ENCODE measurements around the gene PCMTD2. TPM values are rescaled to one million over a fixed set of nuclear protein-coding genes. Genes with fewer than 3 reads are reported as not detected.

The PCMTD2 gene
- total and polyA plus RNA-seq, 4 experiments from 2014 or later, result 52.5 to 196 (median 149) TPM

DNA sequence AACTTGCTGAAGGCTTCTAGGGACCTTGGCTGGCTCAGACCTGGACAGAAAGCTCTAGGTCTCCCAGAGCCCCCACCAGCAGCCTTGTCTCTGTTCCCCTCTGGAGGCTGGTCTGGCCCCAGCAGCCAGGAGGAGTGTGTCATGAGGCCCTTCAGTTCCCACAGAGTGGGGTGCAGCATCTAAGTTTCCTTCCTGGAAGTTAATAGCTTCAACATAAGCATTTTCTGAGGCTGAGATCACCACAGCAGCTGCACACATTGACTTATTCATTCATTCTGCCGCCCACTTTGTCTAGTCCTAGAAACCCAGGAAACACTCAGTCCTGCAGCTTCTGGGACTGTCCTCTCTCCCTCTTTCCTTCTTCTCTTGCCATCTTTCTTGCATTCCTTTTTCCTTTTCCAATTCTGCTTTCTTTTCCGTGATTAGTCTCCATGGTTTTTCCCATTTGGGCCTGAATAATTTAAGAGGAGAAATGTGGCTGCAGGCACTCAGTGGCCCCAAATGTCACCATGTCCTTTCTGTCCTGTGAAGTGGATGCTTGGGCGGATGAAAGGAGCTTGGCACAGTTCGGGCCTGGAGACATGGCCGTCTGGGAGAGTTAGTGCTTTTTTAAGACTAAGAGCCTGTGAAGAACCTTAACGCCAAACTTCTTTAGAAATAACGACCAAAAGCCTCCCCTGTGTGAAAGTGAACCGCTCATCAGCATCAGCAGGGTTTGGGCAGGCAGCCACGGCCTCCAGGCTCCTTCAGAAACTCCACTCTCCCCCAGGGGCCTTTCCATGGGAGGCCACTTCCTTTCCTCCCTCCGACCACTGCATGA, 31.0 kb upstream of the PCMTD2 start:
- Histone ChIP-seq H3K4me3 (ENCODE audit: low read length in 2 of 2) (no peak overlapping the region), H3K9me3 (ENCODE audit: control insufficient read depth in 1 of 2, low read length in 2 of 2) (no peaks in the 10 kb centered on the region), H3K27me3 (ENCODE audit: insufficient read depth, low read length) (no peaks in the 10 kb centered on the region), H3K36me3 (ENCODE audit: insufficient read depth, low read length) (no peaks in the 10 kb centered on the region), H3K27ac (ENCODE audit: low read depth, low read length) (no peak overlapping the region), H3K4me1 (ENCODE audit: insufficient read depth, low read length) (peaks cover 57% of the 10 kb centered on the region)
- intact Hi-C loops (cut with micrococcal nuclease), result no loop called here
- H3K4me3 Mint-ChIP-seq, result peak overlapping the region in 2 of 8 donors; percentile 14 to 73
- ChIA-PET POLR2A (ENCODE audit: partially characterized antibody) (interaction anchor here (0.9 to 2.3 kb wide), 2 partner anchors 28 to 31 kb away, joined by 3 to 15 read pairs; partner anchors contain the start of gene PCMTD2), CTCF (ENCODE audit: partially characterized antibody) (no interaction called here)
- peak overlapping the region in 5 of 7 donors; percentile 41 to 87 (median 57) for H3K27ac Mint-ChIP-seq
- H3K9me3 Mint-ChIP-seq, result peaks cover 0 to 2% (median 0%) of the 10 kb centered on the region in 8 donors
- H3K36me3 Mint-ChIP-seq, result no peaks in the 10 kb centered on the region
- DNase-seq, result peak in 1 of 5 donors; percentile 14
- H3K27me3 Mint-ChIP-seq, result peaks cover 0 to 4% of the 10 kb centered on the region in 2 donors
- H3K4me1 Mint-ChIP-seq, result peaks cover 14 to 55% (median 32%) of the 10 kb centered on the region in 4 donors

GRCh38 chr20:64225171-64225595, 30.4 kb upstream of the PCMTD2 start:
- Mint-ChIP-seq H3K27ac (peak overlapping the region in 1 of 7 donors; percentile 61), H3K9me3 (peaks cover 0 to 2% (median 0%) of the 10 kb centered on the region in 8 donors), H3K27me3 (peaks cover 0 to 4% of the 10 kb centered on the region in 2 donors), H3K4me3 (no peak overlapping the region), H3K36me3 (no peaks in the 10 kb centered on the region), H3K4me1 (peaks cover 16 to 59% (median 32%) of the 10 kb centered on the region in 4 donors)
- ChIA-PET POLR2A (ENCODE audit: partially characterized antibody) (interaction anchor here (2.3 kb wide), 1 partner anchor 30 kb away, joined by 15 read pairs; the partner anchor contains the start of gene PCMTD2), CTCF (ENCODE audit: partially characterized antibody) (no interaction called here)
- Histone ChIP-seq H3K9me3 (ENCODE audit: control insufficient read depth in 1 of 2, low read length in 2 of 2) (no peaks in the 10 kb centered on the region), H3K36me3 (ENCODE audit: insufficient read depth, low read length) (no peaks in the 10 kb centered on the region), H3K4me1 (ENCODE audit: insufficient read depth, low read length) (peaks cover 52% of the 10 kb centered on the region), H3K27me3 (ENCODE audit: insufficient read depth, low read length) (no peaks in the 10 kb centered on the region), H3K27ac (ENCODE audit: low read depth, low read length) (no peak overlapping the region), H3K4me3 (ENCODE audit: low read length in 2 of 2) (no peak overlapping the region)
- intact Hi-C loops (cut with micrococcal nuclease), result no loop called here
- no peak for DNase-seq

DNA sequence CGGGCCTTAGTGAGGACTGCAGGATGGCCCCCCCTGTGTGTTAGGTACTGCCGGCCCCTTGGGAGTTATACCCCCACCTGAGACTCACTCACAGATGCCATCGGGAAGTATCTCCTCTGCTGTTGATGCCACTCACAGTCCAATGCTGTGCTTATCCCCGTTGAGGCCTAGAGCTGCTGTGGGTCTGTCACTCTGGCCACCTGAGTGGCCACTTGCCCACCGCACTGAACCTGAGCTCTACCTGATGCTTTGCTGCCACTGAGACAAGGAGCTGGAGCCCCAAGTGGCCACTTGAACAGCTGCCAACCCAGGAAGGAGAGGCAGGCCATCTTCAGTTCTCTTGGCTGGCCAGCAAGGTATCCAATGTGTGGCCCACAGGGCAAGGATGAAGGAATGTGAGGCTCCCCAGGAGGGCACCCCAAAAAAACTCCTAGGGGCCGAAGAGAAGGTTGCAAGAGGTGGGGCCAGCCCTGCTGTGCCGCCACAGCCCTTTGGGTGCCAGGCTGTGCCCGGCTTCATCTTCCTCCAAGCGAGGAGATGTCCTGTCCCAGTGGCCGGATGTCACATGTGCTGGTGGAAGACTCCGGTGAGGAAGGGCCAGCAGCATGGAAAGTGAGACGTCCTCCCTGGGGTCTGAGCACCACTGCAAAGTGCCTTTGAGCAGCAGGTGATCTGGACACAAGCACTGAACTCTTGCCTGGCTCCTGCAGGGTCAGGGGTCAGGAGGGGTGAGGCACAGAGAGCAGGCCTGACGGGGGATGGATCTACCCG, 29.5 kb upstream of the PCMTD2 start:
- H3K9me3 Mint-ChIP-seq, result peaks cover 0 to 2% (median 0%) of the 10 kb centered on the region in 8 donors
- ChIA-PET POLR2A (ENCODE audit: partially characterized antibody) (interaction anchor here (1.1 to 2.0 kb wide), 2 partner anchors 10 to 30 kb away, joined by 4 to 5 read pairs; partner anchors contain the start of gene PCMTD2), CTCF (ENCODE audit: partially characterized antibody) (no interaction called here)
- no peaks in the 10 kb centered on the region for H3K36me3 ChIP-seq (ENCODE audit: insufficient read depth, low read length)
- intact Hi-C loops (cut with micrococcal nuclease), result no loop called here
- H3K36me3 Mint-ChIP-seq, result no peaks in the 10 kb centered on the region
- H3K4me3 ChIP-seq (ENCODE audit: low read length in 2 of 2), result no peak overlapping the region
- H3K4me1 Mint-ChIP-seq, result peaks cover 16 to 59% (median 32%) of the 10 kb centered on the region in 4 donors
- peak overlapping the region in 4 of 8 donors; percentile 22 to 67 (median 40) for H3K4me3 Mint-ChIP-seq
- peak overlapping the region in 4 of 7 donors; percentile 5 to 70 (median 62) for H3K27ac Mint-ChIP-seq
- H3K4me1 ChIP-seq (ENCODE audit: insufficient read depth, low read length), result peaks cover 50% of the 10 kb centered on the region
- no peaks in the 10 kb centered on the region for H3K27me3 ChIP-seq (ENCODE audit: insufficient read depth, low read length)
- no peaks in the 10 kb centered on the region for H3K9me3 ChIP-seq (ENCODE audit: control insufficient read depth in 1 of 2, low read length in 2 of 2)
- H3K27me3 Mint-ChIP-seq, result peaks cover 0 to 4% of the 10 kb centered on the region in 2 donors
- DNase-seq, result peak in 1 of 5 donors; percentile 9
- H3K27ac ChIP-seq (ENCODE audit: low read depth, low read length), result no peak overlapping the region

GRCh38 chr20:64226686-64227580, 28.6 kb upstream of the PCMTD2 start:
- ChIA-PET CTCF (ENCODE audit: partially characterized antibody) (no interaction called here), POLR2A (ENCODE audit: partially characterized antibody) (interaction anchor here (1.1 to 2.0 kb wide), 2 partner anchors 11 to 29 kb away, joined by 4 to 5 read pairs; partner anchors contain the start of gene PCMTD2)
- H3K9me3 ChIP-seq (ENCODE audit: control insufficient read depth in 1 of 2, low read length in 2 of 2), result no peaks in the 10 kb centered on the region
- peak; percentile 48 to 63 (median 56) for DNase-seq
- H3K4me3 Mint-ChIP-seq, result peak overlapping the region; percentile 26 to 78 (median 48)
- no peaks in the 10 kb centered on the region for H3K27me3 ChIP-seq (ENCODE audit: insufficient read depth, low read length)
- H3K27ac ChIP-seq (ENCODE audit: low read depth, low read length), result peak overlapping the region; percentile 21
- intact Hi-C loops (cut with micrococcal nuclease), result no loop called here
- H3K27me3 Mint-ChIP-seq, result peaks cover 0 to 4% of the 10 kb centered on the region in 2 donors
- no peak overlapping the region for H3K4me3 ChIP-seq (ENCODE audit: low read length in 2 of 2)
- peaks cover 16 to 54% (median 32%) of the 10 kb centered on the region in 4 donors for H3K4me1 Mint-ChIP-seq
- no peaks in the 10 kb centered on the region for H3K36me3 ChIP-seq (ENCODE audit: insufficient read depth, low read length)
- peak overlapping the region in 6 of 7 donors; percentile 36 to 84 (median 72) for H3K27ac Mint-ChIP-seq
- H3K36me3 Mint-ChIP-seq, result no peaks in the 10 kb centered on the region
- H3K9me3 Mint-ChIP-seq, result peaks cover 0 to 2% (median 0%) of the 10 kb centered on the region in 8 donors
- H3K4me1 ChIP-seq (ENCODE audit: insufficient read depth, low read length), result peaks cover 46% of the 10 kb centered on the region

GRCh38 chr20:64228086-64228653, 27.4 kb upstream of the PCMTD2 start:
- POLR2A ChIA-PET (ENCODE audit: partially characterized antibody), result interaction anchor here (1.6 to 2.0 kb wide), 2 partner anchors 12 to 27 kb away, joined by 4 to 9 read pairs; partner anchors contain the start of gene PCMTD2
- Mint-ChIP-seq H3K27ac (peak overlapping the region; percentile 25 to 91 (median 59)), H3K9me3 (peaks cover 0 to 2% (median 0%) of the 10 kb centered on the region in 8 donors)

More at GRCh38 chr20:64228086-64228653, 27.4 kb upstream of the PCMTD2 start:
- Histone ChIP-seq H3K27me3 (ENCODE audit: insufficient read depth, low read length) (no peaks in the 10 kb centered on the region), H3K4me3 (ENCODE audit: low read length in 2 of 2) (no peak overlapping the region), H3K27ac (ENCODE audit: low read depth, low read length) (no peak overlapping the region), H3K4me1 (ENCODE audit: insufficient read depth, low read length) (peaks cover 50% of the 10 kb centered on the region), H3K36me3 (ENCODE audit: insufficient read depth, low read length) (no peaks in the 10 kb centered on the region), H3K9me3 (ENCODE audit: control insufficient read depth in 1 of 2, low read length in 2 of 2) (no peaks in the 10 kb centered on the region)
- peak overlapping the region in 5 of 8 donors; percentile 3 to 75 (median 50) for H3K4me3 Mint-ChIP-seq
- H3K27me3 Mint-ChIP-seq, result peaks cover 0 to 4% of the 10 kb centered on the region in 2 donors
- peaks cover 19 to 57% (median 37%) of the 10 kb centered on the region in 4 donors for H3K4me1 Mint-ChIP-seq
- intact Hi-C loops (cut with micrococcal nuclease), result no loop called here
- CTCF ChIA-PET (ENCODE audit: partially characterized antibody), result interaction anchor here (0.7 to 1.0 kb wide), 2 partner anchors 10 to 28 kb away, joined by 3 read pairs; partner anchors contain the start of gene PCMTD2
- no peak for DNase-seq
- H3K36me3 Mint-ChIP-seq, result no peaks in the 10 kb centered on the region

Data from CD4-positive, alpha-beta memory T cell (primary cell).